SK-N-SH treated with all-trans-retinoic acid at 6 μM for 48 hours (cell line): Measurements from ENCODE around the gene GRIK3.

Source experiments
- ATAC-seq: fragments of 200-7000 bp; cut with Tn5 transposase; 3 replicates; pipeline ENCODE4 v1.9.1; 2020; ENCODE audit warnings: mild to moderate bottlenecking, moderate library complexity
- ARNTL ChIP-seq: fragments of 450-650 bp; formaldehyde crosslinking; IDR thresholded peaks from 2 replicates; pipeline ENCODE4 v1.5.0; 2020; ENCODE audit warnings: low read depth, mild to moderate bottlenecking, moderate library complexity, borderline replicate concordance
- CREB5 ChIP-seq: fragments of 250-450 bp; sonication (Bioruptor Pico); IDR thresholded peaks from 2 replicates; pipeline ENCODE4 v1.5.1; 2020; ENCODE audit warnings: low read depth, mild to moderate bottlenecking, moderate library complexity
- CSDC2 ChIP-seq: fragments of 250-450 bp; sonication (Bioruptor Pico); IDR thresholded peaks from 2 replicates; pipeline ENCODE4 v1.5.0; 2020; ENCODE audit warnings: mild to moderate bottlenecking, moderate library complexity
- CSRNP3 ChIP-seq: fragments of 250-450 bp; sonication (Bioruptor Pico); IDR thresholded peaks from 2 replicates; pipeline ENCODE4 v1.5.1; 2021; ENCODE audit warnings: mild to moderate bottlenecking, moderate library complexity
- ESRRG ChIP-seq: fragments of 250-450 bp; sonication (Bioruptor Pico); IDR thresholded peaks from 2 replicates; pipeline ENCODE4 v1.6.1; 2021; ENCODE audit warnings: mild to moderate bottlenecking
- OSR1 ChIP-seq: fragments of 250-450 bp; sonication (Bioruptor Pico); IDR thresholded peaks from 2 replicates; pipeline ENCODE4 v1.8.0; 2022; ENCODE audit warnings: moderate library complexity, mild to moderate bottlenecking, inconsistent platforms
- PATZ1 ChIP-seq: fragments of 250-450 bp; sonication (Bioruptor Pico); IDR thresholded peaks from 2 replicates; pipeline ENCODE4 v1.8.0; 2020; ENCODE audit warnings: mild to moderate bottlenecking, moderate library complexity, borderline replicate concordance
- PPARA ChIP-seq: fragments of 250-450 bp; sonication (Bioruptor Pico); IDR thresholded peaks from 2 replicates; pipeline ENCODE4 v1.5.0; 2020; ENCODE audit warnings: mild to moderate bottlenecking, borderline replicate concordance
- RARB ChIP-seq: fragments of 250-450 bp; sonication (Bioruptor Pico); IDR thresholded peaks from 2 replicates; pipeline ENCODE4 v1.8.0; 2021; ENCODE audit warnings: mild to moderate bottlenecking, moderate library complexity
- SNAI2 ChIP-seq: fragments of 250-450 bp; sonication (Bioruptor Pico); IDR thresholded peaks from 2 replicates; pipeline ENCODE4 v1.5.0; 2020; ENCODE audit warnings: mild to moderate bottlenecking, moderate library complexity
- TCF4 ChIP-seq: fragments of 250-450 bp; sonication (Bioruptor Pico); IDR thresholded peaks from 2 replicates; pipeline ENCODE4 v1.8.0; 2021; ENCODE audit warnings: mild to moderate bottlenecking, moderate library complexity, borderline replicate concordance
- TOX ChIP-seq: fragments of 250-450 bp; sonication (Bioruptor Pico); IDR thresholded peaks from 2 replicates; pipeline ENCODE4 v1.8.0; 2021; ENCODE audit warnings: mild to moderate bottlenecking, moderate library complexity, borderline replicate concordance
- TSHZ2 ChIP-seq: fragments of 250-450 bp; sonication (Bioruptor Pico); IDR thresholded peaks from 2 replicates; pipeline ENCODE4 v1.5.0; 2020; ENCODE audit warnings: mild to moderate bottlenecking, moderate library complexity
- ZC3H10 ChIP-seq: fragments of 250-450 bp; sonication (Bioruptor Pico); IDR thresholded peaks from 2 replicates; pipeline ENCODE4 v1.5.1; 2021; ENCODE audit warnings: mild to moderate bottlenecking, moderate library complexity
- ZFP3 ChIP-seq: fragments of 250-450 bp; sonication (Bioruptor Pico); IDR thresholded peaks from 2 replicates; pipeline ENCODE4 v1.5.0; 2020; ENCODE audit warnings: mild to moderate bottlenecking, moderate library complexity
- ZFP30 ChIP-seq: fragments of 450-650 bp; formaldehyde crosslinking; IDR thresholded peaks from 2 replicates; pipeline ENCODE4 v1.5.0; 2022; ENCODE audit warnings: mild to moderate bottlenecking, moderate library complexity
- ZNF565 ChIP-seq: fragments of 450-650 bp; formaldehyde crosslinking; conservative IDR thresholded peaks from 2 replicates; pipeline ENCODE4 v1.5.0; 2020; ENCODE audit warnings: low read depth, mild to moderate bottlenecking, moderate library complexity
- ZNF70 ChIP-seq: fragments of 450-650 bp; formaldehyde crosslinking; IDR thresholded peaks from 2 replicates; pipeline ENCODE4 v1.5.0; 2020; ENCODE audit warnings: mild to moderate bottlenecking, moderate library complexity
- ZNF8 ChIP-seq: fragments of 450-650 bp; formaldehyde crosslinking; IDR thresholded peaks from 2 replicates; pipeline ENCODE4 v1.5.0; 2020; ENCODE audit warnings: mild to moderate bottlenecking, moderate library complexity

The GRIK3 gene

GRCh38 chr1:36752891-36753361 lies 281.4 kb downstream of the GRIK3 start:
- TF ChIP-seq TSHZ2 (CRISPR knock-in tag) (no peak), ZNF70 (CRISPR knock-in tag) (no peak), PPARA (CRISPR knock-in tag) (no peak), CREB5 (CRISPR knock-in tag) (no peak), ZFP30 (CRISPR knock-in tag) (no peak), CSRNP3 (CRISPR knock-in tag) (no peak), TOX (no peak), OSR1 (CRISPR knock-in tag) (no peak), PATZ1 (CRISPR knock-in tag) (no peak), ARNTL (CRISPR knock-in tag) (no peak), SNAI2 (no peak), CSDC2 (no peak), ZFP3 (no peak)
- no peak for ATAC-seq

GRCh38 chr1:36752431-36752830 lies 281.9 kb downstream of the GRIK3 start:
- ATAC-seq = no peak
- TF ChIP-seq ZFP30 (CRISPR knock-in tag) (no peak), ESRRG (CRISPR knock-in tag) (no peak), CSDC2 (no peak), SNAI2 (no peak), ARNTL (CRISPR knock-in tag) (no peak), OSR1 (CRISPR knock-in tag) (no peak), CREB5 (CRISPR knock-in tag) (no peak), PPARA (CRISPR knock-in tag) (no peak), ZC3H10 (CRISPR knock-in tag) (no peak), ZFP3 (no peak), ZNF565 (CRISPR knock-in tag) (no peak), TCF4 (CRISPR knock-in tag) (no peak), PATZ1 (CRISPR knock-in tag) (no peak)

- ATAC-seq = no peak
- TF ChIP-seq ZFP3 (no peak), PATZ1 (CRISPR knock-in tag) (no peak), CSDC2 (no peak), RARB (CRISPR knock-in tag) (no peak), TSHZ2 (CRISPR knock-in tag) (no peak), CREB5 (CRISPR knock-in tag) (no peak), ESRRG (CRISPR knock-in tag) (no peak), ZNF8 (CRISPR knock-in tag) (no peak), ARNTL (CRISPR knock-in tag) (no peak)
These were observed 282.8 kb downstream of the GRIK3 start for GRCh38 chr1:36751525-36751924.
